Muscle layer of duodenum (tissue), 2 donors: ENCODE results near the gene PHLDB2.

ENCODE experiments used
- H3K27ac ChIP-seq: one replicate; pipeline ENCODE4 v1.7.0; 2013; ENCODE audit warnings: mild to moderate bottlenecking, low read length
- H3K27me3 ChIP-seq: one replicate; pipeline ENCODE4 v1.7.0; 2013; ENCODE audit warnings: low read depth, mild to moderate bottlenecking, control low read depth, low read length
- H3K36me3 ChIP-seq, 2 donors: one replicate each; pipeline ENCODE4 v1.7.0; 2013; ENCODE audit warnings: low read length in 2 of 2, control low read depth in 1 of 2, mild to moderate bottlenecking in 1 of 2; ENCODE audit not compliant: insufficient read depth in 2 of 2, control insufficient read depth in 1 of 2
- H3K4me1 ChIP-seq, 2 donors: one replicate each; pipeline ENCODE4 v1.7.0; 2013; ENCODE audit warnings: low read length in 2 of 2, mild to moderate bottlenecking in 2 of 2, control low read depth in 1 of 2, moderate library complexity in 1 of 2; ENCODE audit not compliant: insufficient read depth in 2 of 2, control insufficient read depth in 1 of 2
- H3K4me3 ChIP-seq, 2 donors: one replicate each; pipeline ENCODE4 v1.7.0; 2013; ENCODE audit warnings: low read length in 2 of 2, low read depth in 1 of 2, mild to moderate bottlenecking in 1 of 2
- H3K9me3 ChIP-seq, 2 donors: one replicate each; pipeline ENCODE4 v1.7.0; 2013; ENCODE audit warnings: low read length in 2 of 2, control low read depth in 1 of 2, mild to moderate bottlenecking in 1 of 2; ENCODE audit not compliant: control insufficient read depth in 1 of 2
- donor health status: healthy.

PHLDB2 gene

DNA sequence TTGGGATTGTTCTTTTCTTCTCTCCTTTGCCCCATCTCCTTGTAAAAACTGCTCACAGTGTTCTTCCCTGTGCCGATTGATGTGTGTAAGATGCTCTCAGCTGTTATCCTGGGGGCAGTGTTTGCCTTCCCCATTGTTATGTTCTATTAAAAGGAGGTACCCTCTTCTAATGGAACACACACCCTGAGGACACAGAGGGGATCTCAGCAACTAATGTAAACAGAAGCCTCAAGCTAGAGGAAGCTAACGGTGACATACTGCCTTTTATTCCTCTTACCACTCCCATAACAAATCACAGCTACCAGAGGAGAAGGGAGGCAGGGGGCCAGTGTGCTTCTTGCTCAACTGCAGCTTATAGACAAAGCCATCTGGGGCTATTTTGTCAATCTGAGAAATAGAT, 141.9 kb downstream of the PHLDB2 start:
- Histone ChIP-seq H3K4me1 (peaks cover 3 to 10% of the 10 kb centered on the region in 2 donors), H3K27ac (no peak overlapping the region)

DNA sequence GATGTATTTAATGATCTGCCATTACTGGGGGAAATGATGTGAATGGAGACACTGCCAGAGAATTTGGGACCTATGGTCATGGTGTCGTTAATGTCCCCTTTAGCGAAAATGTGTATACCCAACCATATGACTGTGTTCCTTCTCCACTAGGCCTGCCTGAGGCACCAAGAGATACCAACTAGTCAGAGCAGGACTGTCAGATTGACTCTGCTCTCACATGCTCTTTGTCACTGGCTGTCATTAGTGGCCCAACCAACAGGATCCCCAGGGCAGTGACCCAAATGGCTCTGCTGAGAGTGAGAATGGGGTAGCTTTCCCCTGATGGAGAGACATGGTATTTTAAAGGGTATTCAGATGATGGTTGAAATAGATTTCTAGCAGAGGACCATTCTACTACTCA, 142.5 kb downstream of the PHLDB2 start:
- Histone ChIP-seq H3K27me3 (no peaks in the 10 kb centered on the region), H3K36me3 (no peaks in the 10 kb centered on the region), H3K27ac (no peak overlapping the region)

More for the DNA sequence above, 141.9 kb downstream of the PHLDB2 start:
- Histone ChIP-seq H3K27me3 (no peaks in the 10 kb centered on the region), H3K9me3 (no peaks in the 10 kb centered on the region), H3K4me3 (no peak overlapping the region), H3K36me3 (no peaks in the 10 kb centered on the region)

DNA sequence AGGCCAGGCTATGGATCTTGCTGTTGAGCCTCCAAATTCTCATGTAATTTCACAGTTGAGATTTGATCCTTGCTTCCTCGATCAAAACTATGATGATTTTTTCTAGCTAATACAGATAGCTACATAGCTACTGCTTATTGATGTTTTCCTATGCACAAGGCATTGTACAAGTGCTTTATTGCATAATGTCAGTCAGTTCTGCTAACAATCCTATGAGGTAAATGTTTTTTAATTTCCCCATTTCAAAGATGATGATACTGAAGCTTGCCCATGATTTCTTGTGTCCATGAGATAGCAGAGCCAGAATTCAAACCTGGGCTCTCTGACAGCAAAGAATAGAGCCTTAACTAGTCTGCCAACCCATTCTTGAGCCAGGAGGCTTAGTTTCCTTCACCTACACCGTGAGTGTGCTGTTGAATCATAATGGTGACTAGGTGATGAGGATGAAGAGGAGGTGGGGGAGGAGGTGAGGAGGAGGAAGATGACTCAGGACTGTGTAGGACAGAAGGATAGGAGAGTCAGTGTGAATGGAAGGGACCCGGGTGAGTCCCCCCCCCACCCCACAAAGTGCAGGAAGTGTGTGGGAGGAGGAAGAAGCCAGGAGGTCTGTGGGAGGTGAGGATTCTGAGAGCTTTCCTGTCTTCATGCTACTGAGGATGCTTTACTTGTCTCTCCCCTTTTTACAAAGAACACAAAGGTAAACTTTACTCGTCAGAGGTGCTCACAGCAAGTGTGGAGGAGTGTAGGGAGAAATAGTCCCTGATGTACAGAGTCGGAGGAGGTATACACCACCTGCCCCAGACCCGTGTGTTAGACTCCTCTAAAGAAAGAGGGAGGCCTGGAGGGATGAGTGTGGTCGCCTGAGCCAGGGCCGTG, 143.3 kb downstream of the PHLDB2 start:
- H3K27ac ChIP-seq, result no peak overlapping the region
- H3K27me3 ChIP-seq, result no peaks in the 10 kb centered on the region
- no peak overlapping the region for H3K4me3 ChIP-seq
- peaks cover 3 to 11% of the 10 kb centered on the region in 2 donors for H3K4me1 ChIP-seq
- H3K36me3 ChIP-seq, result no peaks in the 10 kb centered on the region
- H3K9me3 ChIP-seq, result no peaks in the 10 kb centered on the region

More for the DNA sequence above, 142.5 kb downstream of the PHLDB2 start:
- no peak overlapping the region for H3K4me3 ChIP-seq
- peaks cover 3 to 10% of the 10 kb centered on the region in 2 donors for H3K4me1 ChIP-seq
- H3K9me3 ChIP-seq, result no peaks in the 10 kb centered on the region

- H3K36me3 ChIP-seq, result no peaks in the 10 kb centered on the region
- H3K4me3 ChIP-seq, result no peak overlapping the region
- peaks cover 2 to 15% of the 10 kb centered on the region in 2 donors for H3K4me1 ChIP-seq
- H3K27me3 ChIP-seq, result no peaks in the 10 kb centered on the region
- no peaks in the 10 kb centered on the region for H3K9me3 ChIP-seq
- H3K27ac ChIP-seq, result no peak overlapping the region
Measured at GRCh38 chr3:112003321-112004080, 144.4 kb downstream of the PHLDB2 start.

GRCh38 chr3:112004187-112004586, 145.1 kb downstream of the PHLDB2 start:
- H3K27me3 ChIP-seq, result no peaks in the 10 kb centered on the region
- no peak overlapping the region for H3K27ac ChIP-seq
- H3K36me3 ChIP-seq, result no peaks in the 10 kb centered on the region

DNA sequence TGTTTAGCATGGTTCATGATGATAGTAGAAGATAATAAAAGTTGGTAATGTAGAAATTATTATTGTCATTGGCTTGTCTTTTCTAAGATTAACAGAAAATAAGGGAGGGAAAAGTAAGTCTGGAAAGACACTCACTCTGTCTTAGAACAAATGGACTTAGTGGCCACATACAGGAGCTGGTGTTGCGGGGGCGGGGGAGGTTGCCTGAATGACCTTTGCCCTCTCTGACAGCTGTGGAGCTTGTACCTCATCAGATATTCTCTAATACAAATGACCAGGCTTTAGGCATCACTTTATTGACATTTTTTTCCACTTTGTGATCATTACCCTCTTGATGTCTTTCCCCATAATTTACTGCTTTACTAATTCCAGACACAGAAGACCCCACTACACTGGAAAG, 145.6 kb downstream of the PHLDB2 start:
- Histone ChIP-seq H3K4me3 (no peak overlapping the region), H3K9me3 (no peaks in the 10 kb centered on the region), H3K36me3 (no peaks in the 10 kb centered on the region), H3K27me3 (no peaks in the 10 kb centered on the region), H3K27ac (no peak overlapping the region), H3K4me1 (peaks cover 0 to 6% of the 10 kb centered on the region in 2 donors)

More at GRCh38 chr3:112004187-112004586, 145.1 kb downstream of the PHLDB2 start:
- H3K4me3 ChIP-seq, result no peak overlapping the region
- H3K9me3 ChIP-seq, result no peaks in the 10 kb centered on the region
- peaks cover 0 to 10% of the 10 kb centered on the region in 2 donors for H3K4me1 ChIP-seq

DNA sequence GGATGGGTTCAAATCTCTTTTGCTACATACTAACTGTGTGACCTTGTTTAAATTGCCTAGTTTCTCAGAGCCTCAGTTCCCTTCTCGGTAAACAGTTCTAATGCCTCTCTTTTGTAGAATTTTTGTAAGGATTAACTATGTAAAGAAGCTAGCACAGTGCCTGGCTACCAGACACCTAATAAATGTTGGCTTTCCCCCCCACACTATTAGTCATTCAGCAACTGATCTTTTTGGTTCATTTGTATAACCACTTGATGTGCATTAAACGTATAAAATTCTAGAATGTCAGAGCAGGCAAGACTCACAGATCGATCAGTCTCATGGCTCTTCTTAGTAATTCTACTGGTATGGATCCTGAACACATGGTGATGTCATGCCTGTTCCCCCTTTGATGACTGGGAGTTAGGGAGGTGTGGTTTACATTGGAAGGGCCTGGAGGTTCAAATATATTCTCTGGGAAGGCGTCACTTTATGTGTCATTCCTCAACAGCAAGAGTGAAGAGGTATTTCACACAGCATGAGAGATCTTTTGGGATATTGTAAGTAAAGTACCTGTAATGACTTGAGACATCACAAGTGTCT, 146.1 kb downstream of the PHLDB2 start:
- H3K9me3 ChIP-seq, result no peaks in the 10 kb centered on the region
- no peak overlapping the region for H3K27ac ChIP-seq
- H3K36me3 ChIP-seq, result no peaks in the 10 kb centered on the region
- H3K4me3 ChIP-seq, result no peak overlapping the region
- no peaks in the 10 kb centered on the region for H3K27me3 ChIP-seq
- peaks cover 0 to 6% of the 10 kb centered on the region in 2 donors for H3K4me1 ChIP-seq

DNA sequence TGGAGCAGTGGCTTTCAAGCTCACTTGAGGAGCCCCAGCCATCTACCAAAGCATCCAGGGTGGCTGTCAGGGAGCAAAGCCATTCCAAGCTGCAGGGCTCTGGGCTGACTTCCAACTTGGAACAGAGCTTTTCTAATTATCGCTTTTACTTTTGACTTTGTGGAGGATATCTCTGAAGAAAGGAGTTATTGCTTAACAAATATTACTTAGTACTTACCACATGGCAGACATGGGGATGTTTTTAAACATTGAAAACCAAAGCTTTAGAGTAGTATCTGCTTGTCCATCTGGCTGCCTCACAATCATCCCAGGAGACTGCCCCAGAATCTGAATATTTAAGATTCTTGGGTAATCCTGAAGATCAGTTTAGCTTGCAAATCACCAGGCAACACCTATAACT, 148.6 kb downstream of the PHLDB2 start:
- peaks cover 0 to 11% of the 10 kb centered on the region in 2 donors for H3K4me1 ChIP-seq
- H3K27ac ChIP-seq, result no peak overlapping the region
- H3K4me3 ChIP-seq, result no peak overlapping the region
- no peaks in the 10 kb centered on the region for H3K9me3 ChIP-seq
- no peaks in the 10 kb centered on the region for H3K36me3 ChIP-seq
- no peaks in the 10 kb centered on the region for H3K27me3 ChIP-seq

GRCh38 chr3:112009670-112010069, 150.6 kb downstream of the PHLDB2 start:
- H3K9me3 ChIP-seq, result no peaks in the 10 kb centered on the region
- H3K36me3 ChIP-seq, result no peaks in the 10 kb centered on the region
- no peaks in the 10 kb centered on the region for H3K27me3 ChIP-seq
- H3K27ac ChIP-seq, result no peak overlapping the region
- no peak overlapping the region for H3K4me3 ChIP-seq
- H3K4me1 ChIP-seq, result peaks cover 0 to 19% of the 10 kb centered on the region in 2 donors

DNA sequence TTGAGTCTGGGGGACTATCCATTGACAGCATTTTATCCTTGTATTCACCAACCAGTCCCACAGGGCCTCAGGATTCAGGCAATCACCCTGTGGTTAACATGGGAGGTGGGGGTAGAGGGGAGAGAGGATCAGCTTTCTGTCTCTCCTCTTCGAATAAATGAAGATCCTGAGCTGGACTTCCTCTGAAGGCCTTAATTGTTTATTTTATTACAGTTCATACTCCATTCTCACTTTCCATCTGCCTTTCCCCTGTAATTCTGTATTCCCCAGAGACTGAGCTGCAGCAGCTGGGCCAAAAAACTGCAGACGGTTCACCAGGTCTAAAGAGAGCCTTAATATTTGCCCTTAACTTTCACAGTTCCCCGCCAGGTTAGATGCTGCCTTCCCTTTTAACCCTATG, 151.6 kb downstream of the PHLDB2 start:
- Histone ChIP-seq H3K4me3 (no peak overlapping the region), H3K36me3 (no peaks in the 10 kb centered on the region), H3K9me3 (no peaks in the 10 kb centered on the region), H3K4me1 (peaks cover 0 to 19% of the 10 kb centered on the region in 2 donors), H3K27me3 (no peaks in the 10 kb centered on the region), H3K27ac (no peak overlapping the region)

GRCh38 chr3:112011376-112011940, 152.4 kb downstream of the PHLDB2 start:
- H3K36me3 ChIP-seq, result no peaks in the 10 kb centered on the region
- no peaks in the 10 kb centered on the region for H3K9me3 ChIP-seq
- H3K4me3 ChIP-seq, result no peak overlapping the region
- H3K4me1 ChIP-seq, result peaks cover 0 to 19% of the 10 kb centered on the region in 2 donors
- no peak overlapping the region for H3K27ac ChIP-seq
- H3K27me3 ChIP-seq, result no peaks in the 10 kb centered on the region
